ENCODE results near the gene YTHDF1.
A peak's percentile ranks its signal among the peaks of the same experiment; 100 is the strongest.
"Not testable (repeated sequence)": the region's sequence is repeated elsewhere in the genome, so short reads cannot be mapped to it uniquely, and the experiment has no call there.

Gene YTHDF1

DNA sequence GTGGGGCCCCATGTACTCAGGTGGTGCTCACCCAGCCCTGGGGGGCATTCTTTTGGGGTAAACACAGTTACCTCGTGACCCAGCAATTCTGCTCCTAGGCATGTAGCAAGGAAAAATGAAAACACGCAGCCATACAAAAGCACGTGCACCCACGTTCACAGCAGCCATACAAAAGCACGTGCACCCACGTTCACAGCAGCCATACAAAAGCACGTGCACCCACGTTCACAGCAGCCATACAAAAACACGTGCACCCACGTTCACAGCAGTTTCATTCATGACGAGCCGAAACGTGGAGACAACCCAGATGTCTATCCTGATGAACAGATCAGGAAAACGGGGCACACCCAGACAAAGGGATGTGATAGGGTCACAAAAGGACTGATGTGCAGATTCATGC, 57.1 kb downstream of the YTHDF1 start (continued):
- TF ChIP-seq, protein P1, sequence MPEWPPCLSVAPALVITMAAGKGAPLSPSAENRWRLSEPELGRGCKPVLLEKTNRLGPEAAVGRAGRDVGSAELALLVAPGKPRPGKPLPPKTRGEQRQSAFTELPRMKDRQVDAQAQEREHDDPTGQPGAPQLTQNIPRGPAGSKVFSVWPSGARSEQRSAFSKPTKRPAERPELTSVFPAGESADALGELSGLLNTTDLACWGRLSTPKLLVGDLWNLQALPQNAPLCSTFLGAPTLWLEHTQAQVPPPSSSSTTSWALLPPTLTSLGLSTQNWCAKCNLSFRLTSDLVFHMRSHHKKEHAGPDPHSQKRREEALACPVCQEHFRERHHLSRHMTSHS (tag by site-specific recombination; IDR thresholded peaks at IDR 0.05): no peak
- no peak for TF ChIP-seq ZNF843 (tag by site-specific recombination; IDR thresholded peaks at IDR 0.05)
- no peak for TF ChIP-seq ZNF610 (tag by site-specific recombination; IDR thresholded peaks at IDR 0.05; ENCODE audit: borderline replicate concordance)
- TF ChIP-seq, protein P2, sequence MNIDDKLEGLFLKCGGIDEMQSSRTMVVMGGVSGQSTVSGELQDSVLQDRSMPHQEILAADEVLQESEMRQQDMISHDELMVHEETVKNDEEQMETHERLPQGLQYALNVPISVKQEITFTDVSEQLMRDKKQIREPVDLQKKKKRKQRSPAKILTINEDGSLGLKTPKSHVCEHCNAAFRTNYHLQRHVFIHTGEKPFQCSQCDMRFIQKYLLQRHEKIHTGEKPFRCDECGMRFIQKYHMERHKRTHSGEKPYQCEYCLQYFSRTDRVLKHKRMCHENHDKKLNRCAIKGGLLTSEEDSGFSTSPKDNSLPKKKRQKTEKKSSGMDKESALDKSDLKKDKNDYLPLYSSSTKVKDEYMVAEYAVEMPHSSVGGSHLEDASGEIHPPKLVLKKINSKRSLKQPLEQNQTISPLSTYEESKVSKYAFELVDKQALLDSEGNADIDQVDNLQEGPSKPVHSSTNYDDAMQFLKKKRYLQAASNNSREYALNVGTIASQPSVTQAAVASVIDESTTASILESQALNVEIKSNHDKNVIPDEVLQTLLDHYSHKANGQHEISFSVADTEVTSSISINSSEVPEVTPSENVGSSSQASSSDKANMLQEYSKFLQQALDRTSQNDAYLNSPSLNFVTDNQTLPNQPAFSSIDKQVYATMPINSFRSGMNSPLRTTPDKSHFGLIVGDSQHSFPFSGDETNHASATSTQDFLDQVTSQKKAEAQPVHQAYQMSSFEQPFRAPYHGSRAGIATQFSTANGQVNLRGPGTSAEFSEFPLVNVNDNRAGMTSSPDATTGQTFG (tag by site-specific recombination; IDR thresholded peaks at IDR 0.05; ENCODE audit: borderline replicate concordance): no peak
- TF ChIP-seq ZNF132 (tag by site-specific recombination; IDR thresholded peaks at IDR 0.05; ENCODE audit: borderline replicate concordance): no peak
- no peak for TF ChIP-seq ZNF510 (tag by site-specific recombination; IDR thresholded peaks at IDR 0.05; ENCODE audit: insufficient replicate concordance)
- TF ChIP-seq ZNF146 (tag by site-specific recombination; IDR thresholded peaks at IDR 0.05): no peak
- no peak for TF ChIP-seq MYNN (tag by site-specific recombination; IDR thresholded peaks at IDR 0.05; ENCODE audit: borderline replicate concordance)
- TF ChIP-seq, protein P3, sequence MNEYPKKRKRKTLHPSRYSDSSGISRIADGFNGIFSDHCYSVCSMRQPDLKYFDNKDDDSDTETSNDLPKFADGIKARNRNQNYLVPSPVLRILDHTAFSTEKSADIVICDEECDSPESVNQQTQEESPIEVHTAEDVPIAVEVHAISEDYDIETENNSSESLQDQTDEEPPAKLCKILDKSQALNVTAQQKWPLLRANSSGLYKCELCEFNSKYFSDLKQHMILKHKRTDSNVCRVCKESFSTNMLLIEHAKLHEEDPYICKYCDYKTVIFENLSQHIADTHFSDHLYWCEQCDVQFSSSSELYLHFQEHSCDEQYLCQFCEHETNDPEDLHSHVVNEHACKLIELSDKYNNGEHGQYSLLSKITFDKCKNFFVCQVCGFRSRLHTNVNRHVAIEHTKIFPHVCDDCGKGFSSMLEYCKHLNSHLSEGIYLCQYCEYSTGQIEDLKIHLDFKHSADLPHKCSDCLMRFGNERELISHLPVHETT (tag by site-specific recombination; IDR thresholded peaks at IDR 0.05): no peak

DNA sequence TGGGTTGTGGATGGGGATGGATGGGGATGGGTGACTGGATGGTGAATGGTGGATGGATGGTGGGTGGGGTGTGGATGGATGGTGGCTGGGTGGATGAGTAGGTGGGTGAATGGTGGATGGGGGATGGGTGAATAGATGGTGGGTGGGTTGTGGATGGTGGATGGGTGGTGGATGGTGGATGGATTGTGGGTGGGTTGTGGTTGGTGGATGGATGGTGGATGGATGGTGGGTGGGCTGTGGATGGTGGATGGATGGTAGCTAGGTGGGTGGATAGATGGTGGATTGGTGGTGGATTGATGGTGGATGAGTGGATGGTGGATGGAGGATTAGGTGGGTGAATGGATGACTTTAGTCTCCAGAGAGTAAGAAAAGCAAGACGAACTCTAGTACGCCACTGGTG, 57.6 kb downstream of the YTHDF1 start:
- no peaks in the 10 kb centered on the region for H3K36me3 ChIP-seq (ENCODE audit: control insufficient read depth in 2 of 2, insufficient read depth in 1 of 2, low read length in 2 of 2)
- no peak overlapping the region for H3K4me3 ChIP-seq (ENCODE audit: low read depth, low read length)
- H3K4me1 ChIP-seq (ENCODE audit: control insufficient read depth, insufficient read depth, low read length): no peaks in the 10 kb centered on the region
- ChIA-PET CTCF (no interaction called here), POLR2A (no interaction called here)
- no peak overlapping the region for H3K27ac ChIP-seq (ENCODE audit: extremely low read depth, low read depth, low read length)
- no peak for TF ChIP-seq IKZF3 (tag by site-specific recombination; IDR thresholded peaks at IDR 0.05)
- TF ChIP-seq EGR2 (tag by site-specific recombination; IDR thresholded peaks at IDR 0.05; ENCODE audit: low read depth): peak; percentile 55; the same call in 1 of the 2 replicates
- H3K9me3 ChIP-seq (ENCODE audit: control insufficient read depth, insufficient read depth, low read depth, low read length): no peaks in the 10 kb centered on the region

DNA sequence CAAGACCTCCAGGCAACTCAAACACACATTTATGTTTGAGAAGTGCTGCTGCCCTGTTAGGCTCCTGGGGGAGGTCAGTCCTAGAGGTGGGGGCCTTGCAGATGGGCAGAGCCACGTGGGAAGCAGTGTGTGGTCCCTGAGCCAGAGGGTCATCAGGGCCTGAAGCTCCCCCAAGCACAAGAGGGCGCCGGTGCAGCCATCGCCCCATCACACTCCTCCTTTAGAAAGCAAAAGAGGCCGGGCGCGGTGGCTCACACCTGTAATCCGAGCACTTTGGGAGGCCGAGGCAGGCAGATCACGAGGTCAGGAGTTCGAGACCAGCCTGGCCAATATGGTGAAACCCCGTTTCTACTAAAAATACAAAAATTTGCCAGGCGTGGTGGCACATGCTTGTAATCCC, 58.5 kb downstream of the YTHDF1 start:
- H3K4me3 ChIP-seq (ENCODE audit: low read depth, low read length); H3K4me1 ChIP-seq (ENCODE audit: control insufficient read depth, insufficient read depth, low read length); H3K27ac ChIP-seq (ENCODE audit: extremely low read depth, low read depth, low read length); H3K9me3 ChIP-seq (ENCODE audit: control insufficient read depth, insufficient read depth, low read depth, low read length); CTCF ChIA-PET; POLR2A ChIA-PET; H3K36me3 ChIP-seq (ENCODE audit: control insufficient read depth in 2 of 2, insufficient read depth in 1 of 2, low read length in 2 of 2): not testable (repeated sequence)

DNA sequence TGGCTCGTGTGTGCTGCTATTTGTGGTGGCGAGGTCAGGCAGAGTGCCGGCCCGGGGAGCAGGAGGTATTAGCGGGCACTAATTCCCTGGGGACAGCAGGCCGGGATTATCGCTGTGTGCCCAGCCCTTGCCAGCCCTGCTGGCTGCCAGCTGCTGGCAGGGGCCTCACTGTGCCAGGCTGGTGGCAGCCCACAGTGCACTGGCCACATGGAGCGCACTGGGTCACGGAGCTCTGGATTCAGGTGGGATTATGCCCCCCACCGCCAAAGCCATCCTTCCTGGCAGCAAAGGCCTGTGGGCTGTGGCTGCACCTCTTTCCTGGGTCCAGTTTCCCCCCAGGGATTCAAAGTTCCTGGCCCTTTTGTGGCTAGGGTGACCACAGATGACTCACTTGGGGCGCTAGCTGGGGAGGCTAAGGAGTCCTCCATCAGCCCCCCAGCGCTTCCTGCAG, 59.7 kb downstream of the YTHDF1 start:
- POLR2A ChIA-PET: no interaction called here
- Histone ChIP-seq H3K4me3 (ENCODE audit: low read depth, low read length) (no peak overlapping the region), H3K9me3 (ENCODE audit: control insufficient read depth, insufficient read depth, low read depth, low read length) (no peaks in the 10 kb centered on the region), H3K36me3 (ENCODE audit: control insufficient read depth in 2 of 2, insufficient read depth in 1 of 2, low read length in 2 of 2) (no peaks in the 10 kb centered on the region), H3K4me1 (ENCODE audit: control insufficient read depth, insufficient read depth, low read length) (no peaks in the 10 kb centered on the region), H3K27ac (ENCODE audit: extremely low read depth, low read depth, low read length) (no peak overlapping the region)
- TF ChIP-seq ZBTB21 (tag by site-specific recombination; IDR thresholded peaks at IDR 0.05): no peak
- TF ChIP-seq ZNF341 (tag by site-specific recombination; IDR thresholded peaks at IDR 0.05; ENCODE audit: low read depth): no peak
- TF ChIP-seq MZF1 (tag by site-specific recombination; IDR thresholded peaks at IDR 0.05; ENCODE audit: borderline replicate concordance): no peak
- CTCF ChIA-PET: no interaction called here
